HG03571 (cell line): ENCODE measurements around the gene MSRB3.

ENCODE experiments used
- ATAC-seq: cut with Tn5 transposase; IDR thresholded peaks from one replicate; pipeline ENCODE4 v1.9.1; 2021; ENCODE audit not compliant: unreplicated experiment

Gene MSRB3

DNA sequence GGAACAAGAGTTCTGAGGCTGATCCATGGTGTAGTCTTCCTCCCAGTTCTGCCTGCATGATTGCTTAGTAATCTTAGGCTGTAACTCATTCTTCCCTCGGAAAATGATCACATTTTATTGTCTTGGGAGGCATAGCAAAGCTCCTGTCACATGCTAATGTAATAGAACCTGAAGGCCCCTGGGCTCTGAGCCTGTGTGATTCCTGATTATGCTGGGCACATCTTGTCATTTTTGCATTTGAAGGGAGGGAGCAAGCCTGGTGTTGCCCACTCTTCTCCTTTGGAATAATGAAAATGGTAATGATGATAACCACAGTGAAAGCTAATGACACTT is 215.4 kb downstream of the MSRB3 start:
- no peak for ATAC-seq

DNA sequence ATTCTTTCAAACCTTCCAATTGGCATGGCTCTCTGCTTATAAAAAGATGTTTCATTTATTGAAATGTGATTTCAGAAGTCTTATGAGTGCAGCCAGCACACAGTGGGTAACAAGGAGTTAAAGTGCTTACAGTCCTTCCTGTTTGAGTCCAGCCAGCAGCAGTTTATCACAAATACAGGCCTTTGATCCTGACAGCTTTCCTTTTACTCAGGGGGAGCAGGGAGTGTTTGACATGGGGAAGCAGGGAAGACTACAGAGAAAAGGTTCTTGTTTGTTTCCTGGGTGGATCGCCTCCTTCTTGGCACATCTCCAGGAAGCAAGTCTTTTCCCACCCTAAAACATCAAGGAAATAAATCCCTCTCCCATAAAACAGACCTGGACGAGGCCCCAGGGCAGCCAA is 216.1 kb downstream of the MSRB3 start:
- ATAC-seq: no peak

DNA sequence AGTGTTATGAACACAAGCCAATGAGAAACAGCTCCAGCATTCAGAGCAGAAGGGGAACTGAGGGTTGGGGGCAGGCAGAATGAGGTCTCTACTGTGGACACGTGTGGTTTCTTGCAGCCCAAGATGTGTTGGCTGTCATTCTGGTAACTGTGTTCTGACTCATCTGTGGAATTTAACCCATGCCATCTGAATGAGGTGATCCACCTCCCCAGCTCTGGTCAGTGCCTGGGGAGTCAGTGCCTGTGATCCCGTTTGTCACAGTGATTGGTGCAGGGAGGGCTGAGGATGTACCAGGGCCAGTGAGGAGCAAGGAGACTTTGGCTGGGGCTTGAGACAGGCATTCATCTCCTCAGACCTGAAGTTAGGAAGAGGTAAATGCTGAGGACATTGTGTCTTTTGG is 216.8 kb downstream of the MSRB3 start:
- no peak for ATAC-seq

DNA sequence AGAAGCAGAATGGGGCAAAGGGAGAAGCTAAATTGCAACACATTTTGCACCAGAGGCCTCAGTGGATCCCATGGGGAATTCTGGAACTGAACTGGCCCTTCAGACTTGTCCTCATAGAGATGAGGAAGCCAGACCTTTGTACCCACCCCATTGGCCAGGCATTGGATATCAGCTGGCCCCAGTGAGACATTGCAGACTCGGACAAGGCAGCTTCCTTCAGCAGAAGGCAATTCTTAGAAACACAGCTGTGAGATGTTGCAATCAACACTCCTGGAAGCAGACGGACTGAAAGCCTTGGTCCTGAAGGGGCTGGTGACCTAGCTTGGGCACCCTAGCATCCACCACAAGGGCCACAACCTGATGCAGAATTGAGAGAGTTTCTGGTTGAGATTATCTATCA is 218.1 kb downstream of the MSRB3 start:
- no peak for ATAC-seq

DNA sequence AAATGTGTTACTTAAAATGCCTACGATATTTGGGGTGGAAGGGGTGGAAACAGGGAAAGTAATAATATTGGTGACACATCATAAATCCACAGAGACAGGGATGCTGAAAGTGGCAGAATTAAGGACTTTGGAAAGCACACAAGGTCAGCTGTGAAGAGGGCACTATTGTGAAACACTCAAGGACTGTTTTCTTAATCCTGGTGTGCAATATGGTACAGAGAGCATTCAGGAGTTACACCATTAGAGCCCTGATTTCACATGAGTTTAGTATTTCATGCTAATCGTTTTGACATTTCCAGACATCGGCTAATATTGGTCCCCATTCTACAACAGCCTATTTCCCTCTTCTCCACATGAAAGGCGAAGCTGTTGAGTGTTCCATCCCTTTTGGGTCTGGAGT is 219.2 kb downstream of the MSRB3 start:
- ATAC-seq: no peak

DNA sequence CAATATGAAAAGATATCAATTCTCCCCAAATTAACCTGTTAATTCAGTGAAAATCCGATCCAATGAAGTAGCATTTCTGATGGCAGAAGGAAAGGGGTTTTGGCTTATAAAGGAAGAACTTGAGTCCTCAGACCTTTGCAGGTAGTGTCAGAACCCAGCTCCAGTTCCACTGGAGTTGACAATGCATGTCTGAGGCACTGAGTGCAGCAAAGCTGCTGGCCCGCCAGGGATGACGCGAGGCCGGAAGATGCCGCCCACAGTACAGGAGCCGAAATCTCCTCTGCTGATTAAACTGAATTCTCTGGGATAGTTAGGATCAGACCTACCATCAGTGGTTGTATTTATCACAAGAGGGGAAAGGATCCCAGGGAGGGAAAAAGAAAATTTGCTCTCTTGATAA is 220.7 kb downstream of the MSRB3 start:
- no peak for ATAC-seq

DNA sequence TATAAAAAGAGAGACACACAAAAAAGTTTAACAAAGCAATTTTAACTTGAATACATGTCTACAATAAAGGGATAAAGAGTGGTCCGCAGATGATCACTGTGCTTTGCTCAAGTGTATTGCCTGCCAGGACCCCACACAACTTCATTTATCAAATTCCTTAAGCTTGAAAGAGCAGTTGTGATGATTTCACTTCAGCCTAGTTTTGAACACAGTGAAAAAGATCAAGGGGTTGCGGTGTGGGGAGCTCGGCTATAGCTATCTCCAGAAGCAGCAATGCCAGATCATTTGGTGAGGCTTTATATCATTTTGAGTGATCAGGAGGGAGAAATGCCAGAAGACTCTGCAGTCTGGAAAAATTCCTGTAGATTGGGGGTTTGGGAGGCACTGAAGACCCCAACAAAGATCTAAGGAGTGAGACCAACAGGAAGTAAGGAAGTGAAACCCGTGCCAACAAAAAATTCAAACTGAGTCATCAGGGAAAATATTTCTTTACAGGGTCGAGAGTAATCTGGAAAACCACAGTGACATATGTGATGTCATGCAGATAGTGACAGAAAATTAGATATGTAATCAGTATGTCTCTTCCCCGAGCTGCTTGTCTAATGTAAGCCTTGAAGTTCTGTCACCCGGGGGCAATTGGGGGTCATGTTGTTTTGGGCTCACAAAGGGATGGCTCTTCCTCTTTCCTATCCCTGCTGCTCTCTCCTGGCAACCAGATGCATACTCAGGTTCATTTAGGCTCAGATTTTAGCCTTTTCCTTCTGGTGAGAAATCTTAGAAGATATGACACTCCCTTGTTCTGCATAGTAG is 221.8 kb downstream of the MSRB3 start:
- no peak for ATAC-seq

DNA sequence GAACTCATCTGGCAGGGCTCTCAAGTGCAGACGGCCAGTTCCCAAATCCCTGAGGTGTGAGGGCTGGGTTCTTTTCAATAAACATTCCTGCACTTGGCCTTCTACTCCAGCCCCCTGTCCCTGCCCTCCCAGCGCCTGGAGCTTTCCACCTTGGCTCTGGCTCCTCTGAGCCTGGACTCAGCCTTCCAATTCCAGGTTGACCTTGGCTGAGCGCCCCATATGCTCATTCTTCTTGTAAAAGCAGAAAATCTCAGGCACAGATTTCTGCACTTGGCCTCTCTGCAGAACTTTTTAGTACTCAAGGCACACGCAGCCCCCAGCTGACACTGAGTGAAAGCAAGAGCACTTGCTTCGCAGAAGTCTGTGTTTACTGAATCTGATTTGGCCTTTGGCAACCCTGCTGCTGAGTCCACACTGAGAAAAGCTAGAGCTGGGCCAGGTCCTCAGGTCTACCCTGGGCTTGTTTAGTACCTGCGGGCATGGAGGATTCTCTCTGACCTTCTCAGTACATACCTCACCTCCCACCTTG is 222.7 kb downstream of the MSRB3 start:
- ATAC-seq: no peak

DNA sequence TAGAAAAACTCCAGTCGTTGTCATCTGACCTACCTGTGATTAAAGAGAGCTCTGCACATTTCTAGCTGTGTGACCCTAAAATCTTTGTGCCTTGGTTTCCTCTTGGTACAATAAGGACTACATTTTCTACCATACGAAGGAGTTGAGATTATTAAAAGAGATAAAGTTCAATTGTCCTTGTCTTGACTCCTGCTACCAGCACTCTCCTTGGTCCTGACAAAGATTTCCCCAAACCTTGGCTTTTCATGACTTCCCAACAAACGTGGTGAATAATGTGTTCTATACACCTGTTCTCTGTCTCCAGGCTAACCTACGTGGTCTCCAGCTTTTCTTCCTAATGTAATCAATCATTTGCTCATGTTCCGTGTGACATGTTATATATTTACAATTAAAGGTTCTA is 223.5 kb downstream of the MSRB3 start:
- no peak for ATAC-seq

DNA sequence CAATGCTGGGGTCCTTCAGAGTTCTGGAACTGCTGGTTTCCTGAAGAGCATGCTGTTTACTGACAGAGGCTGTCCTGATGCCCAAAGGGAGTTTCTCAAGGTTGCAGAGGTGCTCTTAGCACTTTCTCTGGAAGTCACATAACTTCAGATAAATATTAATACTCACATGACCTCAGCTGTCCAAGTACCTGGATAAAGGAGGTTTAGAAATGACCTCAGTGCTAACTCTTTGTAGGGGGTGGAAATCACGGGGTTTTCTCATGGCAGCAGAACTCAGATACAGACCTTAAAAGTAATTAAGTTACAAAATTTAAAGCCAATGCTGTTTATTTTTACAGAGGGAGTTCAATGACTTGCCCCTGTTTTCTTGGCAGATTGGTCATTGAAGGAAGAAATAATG is 225.9 kb downstream of the MSRB3 start:
- ATAC-seq: no peak

DNA sequence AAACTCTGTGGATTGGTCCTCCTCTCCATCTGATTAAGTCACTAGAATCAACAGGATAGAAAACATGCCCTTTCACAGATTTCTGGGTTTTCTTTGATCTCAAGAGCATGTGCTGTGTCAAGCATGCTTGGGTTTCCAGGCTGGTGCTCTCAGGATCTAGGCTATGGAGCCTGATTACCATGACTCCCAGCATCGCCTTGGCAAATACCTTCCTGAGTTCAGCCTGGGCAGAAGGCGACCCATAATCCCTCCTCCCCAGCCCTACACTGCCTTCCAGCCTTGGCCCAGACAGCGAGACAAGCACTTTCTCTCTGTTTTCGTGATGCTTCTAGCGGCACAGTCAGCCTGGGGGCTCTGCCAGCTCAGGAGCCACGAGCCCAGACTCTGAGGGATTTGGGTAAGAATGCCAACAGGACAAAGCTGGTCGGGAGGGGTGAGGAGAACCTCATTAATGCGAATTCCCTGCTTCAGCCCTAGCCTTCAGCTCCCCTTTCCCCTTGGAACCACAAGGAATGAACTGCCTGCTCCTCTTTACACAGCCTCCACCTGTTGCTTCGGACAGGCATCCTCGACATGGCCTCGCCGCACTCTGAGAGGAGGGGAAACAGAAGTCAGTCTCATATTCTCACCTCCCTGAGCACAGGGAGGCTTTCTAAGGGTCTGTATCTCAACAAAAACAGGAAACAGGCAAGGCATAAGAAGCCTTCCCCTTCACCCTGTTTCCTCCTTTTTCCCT is 227.1 kb downstream of the MSRB3 start:
- ATAC-seq: no peak

DNA sequence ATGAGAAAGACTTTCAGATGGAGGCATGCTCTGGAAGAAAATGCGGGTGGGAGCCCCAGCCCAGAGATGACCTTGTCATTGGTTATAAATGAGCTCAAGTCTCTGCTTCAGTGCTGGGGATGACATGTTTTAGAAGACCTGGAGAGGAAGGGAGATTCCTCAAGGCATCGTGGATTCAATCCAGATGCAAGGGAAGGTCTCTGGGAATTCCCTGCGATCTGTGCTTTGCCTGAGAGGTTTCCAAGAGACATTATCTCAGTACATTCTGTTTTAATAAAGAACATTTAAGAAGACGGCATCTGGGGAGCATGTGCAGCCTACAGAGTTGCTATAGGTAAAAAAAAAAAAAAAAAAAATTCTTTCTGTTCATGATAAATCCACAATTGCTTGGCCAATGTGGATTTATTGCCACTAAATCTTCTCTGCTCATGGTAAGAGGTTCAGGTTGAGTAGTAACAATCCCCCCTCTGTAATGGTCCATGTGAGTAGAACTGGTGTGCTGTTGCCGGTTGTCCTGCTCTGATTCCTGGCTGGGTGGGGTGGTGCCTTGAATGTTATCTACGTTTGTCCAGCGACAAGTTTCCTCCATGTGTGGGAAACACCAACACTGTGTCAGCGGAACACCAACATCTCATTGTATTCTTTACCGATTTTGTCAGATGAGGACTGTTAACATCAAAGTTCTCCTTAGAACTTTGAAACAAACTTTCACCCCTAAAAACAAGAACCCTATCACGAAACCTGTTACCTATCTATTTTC is 230.0 kb downstream of the MSRB3 start:
- no peak for ATAC-seq

DNA sequence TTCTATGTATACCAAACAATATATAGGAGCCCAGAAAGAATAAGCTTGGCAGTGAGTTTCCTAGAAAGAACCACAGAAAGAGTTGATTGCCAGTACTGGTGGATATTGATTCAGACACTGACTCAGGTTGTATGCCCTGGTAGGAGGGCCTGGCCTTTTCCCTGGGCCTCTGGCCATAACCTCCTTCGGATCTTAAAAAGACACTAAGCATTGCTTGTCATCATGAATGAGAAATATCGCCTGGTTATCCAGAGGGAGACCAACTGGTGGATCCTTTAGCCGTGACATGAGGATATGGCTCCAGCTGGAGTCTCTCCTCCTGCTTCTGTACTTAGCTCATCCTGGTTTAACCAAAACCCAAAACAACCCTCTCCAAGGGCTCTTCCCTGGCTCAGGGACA is 231.5 kb downstream of the MSRB3 start:
- no peak for ATAC-seq

DNA sequence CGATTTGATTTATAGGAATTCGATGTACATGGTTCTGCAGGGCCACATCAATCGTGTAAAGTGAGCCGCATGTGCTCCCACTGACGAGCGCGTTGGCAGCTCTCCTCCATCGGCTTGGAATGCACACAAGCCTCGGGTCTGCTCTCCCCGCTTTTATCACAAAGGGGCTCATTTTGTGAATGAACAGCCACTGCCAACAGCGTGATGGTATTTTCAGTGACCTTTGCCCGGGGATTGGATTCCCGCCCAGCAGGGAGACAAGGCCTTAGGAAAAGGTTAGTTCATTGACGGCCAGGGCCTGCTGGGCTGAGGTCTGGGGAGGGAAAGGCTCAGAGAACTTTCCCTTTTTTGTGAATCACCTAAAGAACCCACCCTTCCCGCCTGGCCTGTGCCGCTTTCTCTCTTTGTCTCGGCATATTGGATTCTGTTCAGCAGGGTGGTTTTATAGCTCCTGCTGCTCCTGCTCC is 232.1 kb downstream of the MSRB3 start:
- ATAC-seq: no peak

DNA sequence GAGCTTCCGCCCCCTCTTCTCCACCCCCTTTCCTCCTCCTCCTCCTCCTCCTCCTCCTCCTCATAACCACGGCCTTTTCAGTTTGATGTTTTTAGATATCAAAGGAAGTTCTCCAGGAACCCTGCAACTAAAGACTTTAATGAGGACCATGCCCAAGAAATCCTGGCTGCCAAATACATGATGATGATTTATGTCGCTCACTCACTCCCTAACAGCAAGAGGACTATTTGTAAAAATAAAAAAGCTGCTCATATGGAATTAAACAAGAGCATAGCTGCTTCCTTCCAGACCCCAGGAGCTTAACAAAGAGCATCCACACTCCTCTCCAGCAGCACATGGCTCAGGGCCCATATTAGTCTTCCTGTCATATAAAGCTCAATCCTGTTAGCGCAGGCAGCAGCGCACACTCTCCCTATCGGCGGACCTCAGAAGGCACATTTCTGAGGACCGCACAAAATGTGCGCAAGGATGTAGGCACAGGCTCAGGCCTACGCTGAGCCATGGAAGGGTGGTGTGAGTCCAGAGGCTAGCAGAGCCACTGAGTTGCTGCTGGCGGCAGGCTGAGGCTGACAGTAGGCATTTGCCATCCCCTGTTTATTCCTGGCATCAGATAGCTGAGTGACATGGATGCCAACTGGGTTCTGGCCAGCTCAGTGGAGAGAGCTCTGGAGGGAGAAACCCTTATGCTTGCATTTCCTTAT is 232.8 kb downstream of the MSRB3 start:
- no peak for ATAC-seq

DNA sequence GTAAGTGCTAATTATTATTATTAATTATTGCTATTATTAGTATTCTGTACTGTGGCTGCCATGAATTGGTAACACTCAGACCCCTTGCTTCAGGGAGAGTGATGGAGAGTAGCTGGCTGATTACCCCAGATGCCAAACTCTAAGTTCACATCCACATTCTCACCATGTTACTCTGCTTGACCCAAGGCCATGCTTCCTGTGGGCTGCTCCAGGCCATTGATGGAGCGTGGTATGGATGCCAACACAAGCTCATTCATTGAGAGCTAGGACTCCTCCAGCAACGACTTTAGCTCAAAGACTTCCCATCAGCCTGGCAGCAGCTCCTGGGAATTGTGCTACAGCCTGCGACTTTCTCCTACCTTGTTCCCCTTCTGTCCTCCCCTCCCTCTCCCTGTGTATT is 233.4 kb downstream of the MSRB3 start:
- no peak for ATAC-seq
